Measurements from ENCODE around the gene TAPBP.

DNA sequence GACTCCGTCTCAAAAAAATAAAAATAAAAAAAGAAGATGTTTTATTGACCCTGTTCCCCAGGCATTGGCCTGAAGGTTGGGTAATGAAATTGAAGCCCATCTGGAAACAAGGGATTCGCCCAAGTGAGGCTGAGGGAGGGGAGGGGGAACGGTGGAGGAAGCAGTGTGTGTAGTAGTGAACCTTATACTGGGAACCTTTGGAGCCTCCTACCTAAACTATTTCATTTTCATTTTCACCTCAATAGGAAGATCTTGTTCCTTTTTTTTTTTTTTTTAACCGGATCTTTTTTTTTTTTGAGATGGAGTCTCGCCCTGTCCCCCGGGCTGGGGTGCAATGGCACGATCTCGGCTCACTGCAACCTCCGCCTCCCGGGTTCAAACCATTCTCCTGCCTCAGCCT is 16.9 kb upstream of the TAPBP start:
- TF ChIP-seq CEBPB (IDR thresholded peaks at IDR 0.05): no peak
- TF ChIP-seq, protein P1, sequence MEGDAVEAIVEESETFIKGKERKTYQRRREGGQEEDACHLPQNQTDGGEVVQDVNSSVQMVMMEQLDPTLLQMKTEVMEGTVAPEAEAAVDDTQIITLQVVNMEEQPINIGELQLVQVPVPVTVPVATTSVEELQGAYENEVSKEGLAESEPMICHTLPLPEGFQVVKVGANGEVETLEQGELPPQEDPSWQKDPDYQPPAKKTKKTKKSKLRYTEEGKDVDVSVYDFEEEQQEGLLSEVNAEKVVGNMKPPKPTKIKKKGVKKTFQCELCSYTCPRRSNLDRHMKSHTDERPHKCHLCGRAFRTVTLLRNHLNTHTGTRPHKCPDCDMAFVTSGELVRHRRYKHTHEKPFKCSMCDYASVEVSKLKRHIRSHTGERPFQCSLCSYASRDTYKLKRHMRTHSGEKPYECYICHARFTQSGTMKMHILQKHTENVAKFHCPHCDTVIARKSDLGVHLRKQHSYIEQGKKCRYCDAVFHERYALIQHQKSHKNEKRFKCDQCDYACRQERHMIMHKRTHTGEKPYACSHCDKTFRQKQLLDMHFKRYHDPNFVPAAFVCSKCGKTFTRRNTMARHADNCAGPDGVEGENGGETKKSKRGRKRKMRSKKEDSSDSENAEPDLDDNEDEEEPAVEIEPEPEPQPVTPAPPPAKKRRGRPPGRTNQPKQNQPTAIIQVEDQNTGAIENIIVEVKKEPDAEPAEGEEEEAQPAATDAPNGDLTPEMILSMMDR (IDR thresholded peaks at IDR 0.05): no peak
- no peak for TF ChIP-seq CHD2 (IDR thresholded peaks at IDR 0.05; ENCODE audit: low read length, partially characterized antibody)
- TF ChIP-seq, protein P2, sequence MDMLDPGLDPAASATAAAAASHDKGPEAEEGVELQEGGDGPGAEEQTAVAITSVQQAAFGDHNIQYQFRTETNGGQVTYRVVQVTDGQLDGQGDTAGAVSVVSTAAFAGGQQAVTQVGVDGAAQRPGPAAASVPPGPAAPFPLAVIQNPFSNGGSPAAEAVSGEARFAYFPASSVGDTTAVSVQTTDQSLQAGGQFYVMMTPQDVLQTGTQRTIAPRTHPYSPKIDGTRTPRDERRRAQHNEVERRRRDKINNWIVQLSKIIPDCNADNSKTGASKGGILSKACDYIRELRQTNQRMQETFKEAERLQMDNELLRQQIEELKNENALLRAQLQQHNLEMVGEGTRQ (IDR thresholded peaks at IDR 0.05): no peak
- no peak for TF ChIP-seq RARB (CRISPR knock-in tag; IDR thresholded peaks at IDR 0.05)
- TF ChIP-seq, protein P3, sequence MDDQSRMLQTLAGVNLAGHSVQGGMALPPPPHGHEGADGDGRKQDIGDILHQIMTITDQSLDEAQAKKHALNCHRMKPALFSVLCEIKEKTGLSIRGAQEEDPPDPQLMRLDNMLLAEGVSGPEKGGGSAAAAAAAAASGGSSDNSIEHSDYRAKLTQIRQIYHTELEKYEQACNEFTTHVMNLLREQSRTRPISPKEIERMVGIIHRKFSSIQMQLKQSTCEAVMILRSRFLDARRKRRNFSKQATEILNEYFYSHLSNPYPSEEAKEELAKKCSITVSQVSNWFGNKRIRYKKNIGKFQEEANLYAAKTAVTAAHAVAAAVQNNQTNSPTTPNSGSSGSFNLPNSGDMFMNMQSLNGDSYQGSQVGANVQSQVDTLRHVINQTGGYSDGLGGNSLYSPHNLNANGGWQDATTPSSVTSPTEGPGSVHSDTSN (IDR thresholded peaks at IDR 0.05): no peak
- TF ChIP-seq JUN (IDR thresholded peaks at IDR 0.05): no peak
- no peak for TF ChIP-seq SMC3 (IDR thresholded peaks at IDR 0.05)
- no peak for TF ChIP-seq RAD21 (conservative IDR thresholded peaks at IDR 0.05 in 1 of 2, IDR thresholded peaks at IDR 0.05 in 1 of 2)
- TF ChIP-seq EP300 (IDR thresholded peaks at IDR 0.05): no peak
- TF ChIP-seq HOXA7 (CRISPR knock-in tag; IDR thresholded peaks at IDR 0.05): no peak
- TF ChIP-seq POLR2A (IDR thresholded peaks at IDR 0.05; ENCODE audit: low read length): no peak
- TF ChIP-seq POLR2AphosphoS2 (conservative IDR thresholded peaks at IDR 0.05; ENCODE audit: low read length): no peak
- TF ChIP-seq ZNF302 (CRISPR knock-in tag; IDR thresholded peaks at IDR 0.05): no peak
